ENCODE data around the gene ANKRD9. TPM values are rescaled to one million over a fixed set of nuclear protein-coding genes. Genes with fewer than 3 reads are reported as not detected.

The ANKRD9 gene
- total RNA-seq, 1 experiment from 2014 or later = 29.8 TPM

DNA sequence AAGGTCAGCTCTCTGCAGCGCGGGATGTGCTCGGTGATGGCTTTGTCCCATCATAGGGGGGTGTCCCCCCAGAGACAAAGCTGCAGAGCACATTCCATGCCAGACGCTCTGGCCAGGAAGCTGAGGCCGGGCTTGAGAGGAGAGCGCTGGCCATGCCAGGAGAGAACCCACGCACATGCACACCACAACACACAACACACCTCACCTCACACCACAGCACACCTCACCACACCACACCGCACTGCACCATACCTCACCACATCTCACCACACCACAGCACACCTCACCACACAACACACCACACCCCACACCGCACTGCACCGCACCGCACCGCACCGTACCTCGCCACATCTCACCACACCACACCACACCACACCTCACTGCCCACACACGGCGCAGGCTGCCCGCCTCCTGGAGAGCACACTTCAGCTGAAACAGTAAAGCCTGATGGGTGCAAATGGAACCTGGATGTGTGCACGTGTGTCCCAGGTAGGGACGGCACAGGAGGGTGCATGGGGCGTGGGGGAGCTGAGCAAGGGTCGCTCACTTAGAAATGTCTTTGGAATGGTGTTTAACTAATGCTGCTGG lies 10.8 kb downstream of the ANKRD9 start:
- Histone ChIP-seq H2BK20ac (ENCODE audit: low read depth, low read length, poor library complexity, severe bottlenecking) (no peak overlapping the region), H3K18ac (ENCODE audit: insufficient read length, low read depth, low read length) (no peak overlapping the region), H2BK15ac (ENCODE audit: low read depth, low read length) (no peak overlapping the region), H3K56ac (ENCODE audit: insufficient read length, low read depth, low read length) (no peak overlapping the region), H4K20me1 (ENCODE audit: control insufficient read depth, insufficient read depth, insufficient read length) (no peaks in the 10 kb centered on the region), H3K23me2 (ENCODE audit: insufficient read length, low read depth, low read length, poor library complexity, severe bottlenecking) (no peaks in the 10 kb centered on the region), H2AK5ac (ENCODE audit: insufficient read length, low read length) (no peak overlapping the region), H3K27me3 (ENCODE audit: insufficient read depth, low read length) (no peaks in the 10 kb centered on the region), H3K4ac (ENCODE audit: low read depth, low read length) (no peak overlapping the region), H4K8ac (replicated peaks; ENCODE audit: insufficient read length, low read depth, low read length) (no peak overlapping the region), H3K4me1 (ENCODE audit: insufficient read depth, low read length) (no peaks in the 10 kb centered on the region), H3K27ac (ENCODE audit: insufficient read length, low read depth, low read length) (no peak overlapping the region), H3K23ac (ENCODE audit: insufficient read length, low read depth, low read length) (no peak overlapping the region), H3K79me2 (ENCODE audit: insufficient read depth, low read length) (no peaks in the 10 kb centered on the region), H4K5ac (ENCODE audit: insufficient read length, low read depth, low read length) (no peak overlapping the region), H3K9ac (ENCODE audit: extremely low read depth, insufficient read length, low read length) (no peak overlapping the region), H2BK120ac (ENCODE audit: low read depth, low read length, poor library complexity, severe bottlenecking) (no peak overlapping the region), H2BK12ac (ENCODE audit: insufficient read length, low read depth, low read length) (no peak overlapping the region), H3T11ph (ENCODE audit: low read length) (no peak overlapping the region), H3K9me3 (ENCODE audit: control insufficient read depth, low read depth, low read length) (no peaks in the 10 kb centered on the region), H4K91ac (ENCODE audit: insufficient read length, low read depth, low read length) (no peak overlapping the region), H2AFZ (ENCODE audit: low read length) (no peak overlapping the region), H3K14ac (ENCODE audit: insufficient read depth, low read length) (no peak overlapping the region), H2BK5ac (ENCODE audit: insufficient read length, low read length) (no peak overlapping the region), H3K4me2 (ENCODE audit: insufficient read depth, insufficient read length, low read length) (no peak overlapping the region), H3K79me1 (ENCODE audit: insufficient read depth, low read depth, low read length, poor library complexity, severe bottlenecking) (no peaks in the 10 kb centered on the region)
- no peak for DNase-seq
- 100% methylated on average over 4 of the region's 21 CpGs for WGBS (ENCODE audit: extremely low coverage, insufficient read length, low lambda C conversion rate)
- H3K36me3 Mint-ChIP-seq (ENCODE audit: insufficient read depth in 1 of 3, low read depth in 3 of 3) = peaks cover 6 to 9% (median 7%) of the 10 kb centered on the region in 3 experiments; a peak in 5 of 7 replicates
- TF ChIP-seq, protein P1, sequence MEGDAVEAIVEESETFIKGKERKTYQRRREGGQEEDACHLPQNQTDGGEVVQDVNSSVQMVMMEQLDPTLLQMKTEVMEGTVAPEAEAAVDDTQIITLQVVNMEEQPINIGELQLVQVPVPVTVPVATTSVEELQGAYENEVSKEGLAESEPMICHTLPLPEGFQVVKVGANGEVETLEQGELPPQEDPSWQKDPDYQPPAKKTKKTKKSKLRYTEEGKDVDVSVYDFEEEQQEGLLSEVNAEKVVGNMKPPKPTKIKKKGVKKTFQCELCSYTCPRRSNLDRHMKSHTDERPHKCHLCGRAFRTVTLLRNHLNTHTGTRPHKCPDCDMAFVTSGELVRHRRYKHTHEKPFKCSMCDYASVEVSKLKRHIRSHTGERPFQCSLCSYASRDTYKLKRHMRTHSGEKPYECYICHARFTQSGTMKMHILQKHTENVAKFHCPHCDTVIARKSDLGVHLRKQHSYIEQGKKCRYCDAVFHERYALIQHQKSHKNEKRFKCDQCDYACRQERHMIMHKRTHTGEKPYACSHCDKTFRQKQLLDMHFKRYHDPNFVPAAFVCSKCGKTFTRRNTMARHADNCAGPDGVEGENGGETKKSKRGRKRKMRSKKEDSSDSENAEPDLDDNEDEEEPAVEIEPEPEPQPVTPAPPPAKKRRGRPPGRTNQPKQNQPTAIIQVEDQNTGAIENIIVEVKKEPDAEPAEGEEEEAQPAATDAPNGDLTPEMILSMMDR (conservative IDR thresholded peaks at IDR 0.05) = no peak
- peaks cover 0 to 3% of the 10 kb centered on the region in 2 experiments; a peak in 1 of 4 replicates for H3K4me1 Mint-ChIP-seq
- peak overlapping the region in 1 of 2 experiments; percentile 15; a peak in 1 of 5 replicates for H3K4me3 Mint-ChIP-seq
- H3K27ac Mint-ChIP-seq = peak overlapping the region in 2 of 3 experiments; percentile 89 to 92; a peak in 2 of 7 replicates
- H3K9me3 Mint-ChIP-seq = no peaks in the 10 kb centered on the region; a peak in 1 of 5 replicates
- peaks cover 1% of the 10 kb centered on the region; the same call in 1 of the 2 replicates for H3K27me3 Mint-ChIP-seq (ENCODE audit: low read depth)

Measured in H9 (cell line).